ENCODE measurements around the gene LYST.

Gene LYST

GRCh38 chr1:235885655-235886262 lies 19.1 kb upstream of the LYST start:
- DNase-seq = no peak

GRCh38 chr1:235883261-235883927 lies 16.7 kb upstream of the LYST start:
- peak in 43 of 51 donors; percentile 7 to 79 (median 53) for DNase-seq

GRCh38 chr1:235882816-235883215 lies 16.1 kb upstream of the LYST start:
- DNase-seq = peak in 1 of 51 donors; percentile 17

GRCh38 chr1:235881930-235882700 lies 15.4 kb upstream of the LYST start:
- DNase-seq = no peak

- DNase-seq = peak in 4 of 51 donors; percentile 6 to 17 (median 13)
These were observed 11.5 kb upstream of the LYST start for GRCh38 chr1:235878082-235878811.

- DNase-seq = no peak
These were observed 9.7 kb upstream of the LYST start for GRCh38 chr1:235876402-235876841.

GRCh38 chr1:235875036-235875597 lies 8.4 kb upstream of the LYST start:
- DNase-seq = no peak

- DNase-seq = no peak
These were observed 7.6 kb upstream of the LYST start for GRCh38 chr1:235874261-235874660.

GRCh38 chr1:235873571-235873970 lies 6.9 kb upstream of the LYST start:
- DNase-seq = no peak

GRCh38 chr1:235873045-235873444 lies 6.3 kb upstream of the LYST start:
- no peak for DNase-seq

GRCh38 chr1:235872270-235872669 lies 5.6 kb upstream of the LYST start:
- no peak for DNase-seq

GRCh38 chr1:235867903-235868469 lies 1.3 kb upstream of the LYST start:
- no peak for DNase-seq

GRCh38 chr1:235866913-235867845 lies 473 bp upstream of the LYST start:
- DNase-seq = peak; percentile 52 to 99 (median 95)

GRCh38 chr1:235865565-235866204 lies 1.0 kb downstream of the LYST start:
- peak in 1 of 51 donors; percentile 70 for DNase-seq

- DNase-seq = no peak
These were observed 1.7 kb downstream of the LYST start for GRCh38 chr1:235864931-235865525.

GRCh38 chr1:235864469-235864868 lies 2.2 kb downstream of the LYST start:
- no peak for DNase-seq

GRCh38 chr1:235863699-235864093 lies 3.0 kb downstream of the LYST start:
- DNase-seq = no peak

GRCh38 chr1:235861857-235862256 lies 4.8 kb downstream of the LYST start:
- no peak for DNase-seq

- no peak for DNase-seq
These were observed 5.9 kb downstream of the LYST start for GRCh38 chr1:235860829-235861228.

Data from hypothalamus (tissue), 51 donors.